Esophagus muscularis mucosa (tissue), 4 donors: ENCODE data around the gene EXOC8. TPM values are rescaled to one million over a fixed set of nuclear protein-coding genes. Genes with fewer than 3 reads are reported as not detected.

Experiments used
- DNase-seq: peaks from one replicate; pipeline ENCODE4 v3.0.0-alpha.2; 2017; ENCODE audit errors: extremely low spot score
- H3K27ac ChIP-seq, 4 donors: fragments of 200-600 bp; sonication (generic); replicated peaks in 1 of 4; 1 replicate in 3 of 4; 2 replicates in 1 of 4; pipeline ENCODE4 v1.5.1; 2016 to 2019; ENCODE audit warnings: mild to moderate bottlenecking in 1 of 4
- H3K27me3 ChIP-seq, 4 donors: fragments of 200-600 bp; sonication (generic); one replicate each; pipeline versions ENCODE4 v1.5.1 to v1.6.0; 2016 to 2019
- H3K36me3 ChIP-seq, 4 donors: fragments of 200-600 bp; sonication (generic); one replicate each; pipeline ENCODE4 v1.5.1; 2016 to 2019
- H3K4me1 ChIP-seq, 4 donors: fragments of 200-600 bp; sonication (generic); one replicate each; pipeline ENCODE4 v1.5.1; 2016 to 2019
- H3K4me3 ChIP-seq, 4 donors: fragments of 200-600 bp; sonication (generic); 1 replicate in 2 of 4; 2 replicates in 2 of 4; pipeline ENCODE4 v1.5.1; 2016 to 2019; ENCODE audit warnings: mild to moderate bottlenecking in 4 of 4, moderate library complexity in 1 of 4
- H3K9me3 ChIP-seq, 4 donors: fragments of 200-600 bp; sonication (generic); 1 replicate in 3 of 4; 2 replicates in 1 of 4; pipeline ENCODE4 v1.5.1; 2016 to 2019
- CTCF ChIP-seq, 3 experiments: fragments of 200-600 bp in 2 of 3; fragments of 450-650 bp in 1 of 3; sonication (generic) in 2 of 3; IDR thresholded peaks; one replicate each; pipeline ENCODE4 v1.5.1; 2017 to 2019; ENCODE audit warnings: antibody characterized with exemption in 3 of 3, mild to moderate bottlenecking in 2 of 3, moderate library complexity in 1 of 3
- EP300 ChIP-seq: sonication (generic); formaldehyde crosslinking; IDR thresholded peaks from one replicate; pipeline ENCODE4 v1.6.1; 2017; ENCODE audit warnings: antibody characterized with exemption
- POLR2A ChIP-seq: fragments of 450-650 bp; IDR thresholded peaks from one replicate; pipeline ENCODE4 v1.6.1; 2017; ENCODE audit warnings: antibody characterized with exemption, moderate library complexity, mild to moderate bottlenecking, low read depth
- POLR2AphosphoS5 ChIP-seq, 2 donors: sonication (generic); formaldehyde crosslinking; IDR thresholded peaks; one replicate each; pipeline ENCODE4 v1.6.1; 2017; ENCODE audit warnings: antibody characterized with exemption in 2 of 2
- WGBS: methylation state at CpG from one replicate; pipeline ENCODE4 v1.1.5; 2018; 5-methylcytosine and 5-hydroxymethylcytosine counted together
- intact Hi-C: fragments of 100-400 bp; cut with DNase I; formaldehyde crosslinking; loops from one replicate; pipeline ENCODE4 v1.15.1; 2023
- total RNA-seq, 4 donors: library from RNA; depleted of rRNA; stranded (reverse); fragments of >200 nt; gene quantifications; one replicate each; pipeline versions ENCODE4 v1.1.0 to v1.2.1, GENCODE V29; 2016

Gene EXOC8
- total RNA-seq, 4 donors from 2014 or later, result 13.0 to 15.4 (median 14.3) TPM

GRCh38 chr1:231313661-231314060 lies 24.0 kb downstream of the EXOC8 start:
- Histone ChIP-seq H3K27ac (no peak overlapping the region), H3K4me1 (no peaks in the 10 kb centered on the region), H3K9me3 (no peaks in the 10 kb centered on the region), H3K4me3 (no peak overlapping the region), H3K27me3 (no peaks in the 10 kb centered on the region), H3K36me3 (no peaks in the 10 kb centered on the region)
- intact Hi-C loops, result no loop called here
- WGBS, result 87% methylated on average over 4 of the region's 4 CpGs
- TF ChIP-seq POLR2A, result no peak
- TF ChIP-seq POLR2AphosphoS5 (IDR thresholded peaks at IDR 0.05), result no peak
- no peak for TF ChIP-seq EP300
- TF ChIP-seq CTCF (IDR thresholded peaks at IDR 0.05), result no peak
- DNase-seq, result peak; percentile 81

- no peaks in the 10 kb centered on the region for H3K4me1 ChIP-seq
- intact Hi-C loops, result no loop called here
- no peak for DNase-seq
- no peak overlapping the region for H3K27ac ChIP-seq
- no peaks in the 10 kb centered on the region for H3K9me3 ChIP-seq
- no peak overlapping the region for H3K4me3 ChIP-seq
- TF ChIP-seq POLR2A, result no peak
- no peak for TF ChIP-seq POLR2AphosphoS5 (IDR thresholded peaks at IDR 0.05)
- TF ChIP-seq CTCF (IDR thresholded peaks at IDR 0.05), result no peak
- no peak for TF ChIP-seq EP300
- H3K27me3 ChIP-seq, result no peaks in the 10 kb centered on the region
- no peaks in the 10 kb centered on the region for H3K36me3 ChIP-seq
- WGBS, result 92% methylated on average over 5 of the region's 5 CpGs
These were observed 25.2 kb downstream of the EXOC8 start for GRCh38 chr1:231312432-231312788.

GRCh38 chr1:231311720-231312431 lies 25.8 kb downstream of the EXOC8 start:
- no peaks in the 10 kb centered on the region for H3K36me3 ChIP-seq
- no peaks in the 10 kb centered on the region for H3K4me1 ChIP-seq
- intact Hi-C loops, result no loop called here
- no peak overlapping the region for H3K4me3 ChIP-seq
- H3K9me3 ChIP-seq, result no peaks in the 10 kb centered on the region
- no peak for TF ChIP-seq POLR2AphosphoS5 (IDR thresholded peaks at IDR 0.05)
- no peak for TF ChIP-seq CTCF (IDR thresholded peaks at IDR 0.05)
- TF ChIP-seq EP300, result no peak
- no peak for TF ChIP-seq POLR2A
- H3K27me3 ChIP-seq, result no peaks in the 10 kb centered on the region
- H3K27ac ChIP-seq, result no peak overlapping the region
- DNase-seq, result no peak
- 80% methylated on average over 7 of the region's 8 CpGs for WGBS

- no peak overlapping the region for H3K4me3 ChIP-seq
- H3K9me3 ChIP-seq, result no peaks in the 10 kb centered on the region
- DNase-seq, result peak; percentile 89
- 95% methylated on average over 10 of the region's 10 CpGs for WGBS
- H3K27ac ChIP-seq, result no peak overlapping the region
- H3K27me3 ChIP-seq, result no peaks in the 10 kb centered on the region
- intact Hi-C loops, result no loop called here
- H3K36me3 ChIP-seq, result no peaks in the 10 kb centered on the region
- TF ChIP-seq CTCF (IDR thresholded peaks at IDR 0.05) (no peak), POLR2A (no peak), EP300 (no peak), POLR2AphosphoS5 (IDR thresholded peaks at IDR 0.05) (no peak)
- no peaks in the 10 kb centered on the region for H3K4me1 ChIP-seq
These were observed 27.2 kb downstream of the EXOC8 start for GRCh38 chr1:231310391-231310934.

- no peak for DNase-seq
- 96% methylated on average over 3 of the region's 3 CpGs for whole genome bisulfite sequencing
- Histone ChIP-seq H3K4me1 (no peaks in the 10 kb centered on the region), H3K27ac (no peak overlapping the region), H3K9me3 (no peaks in the 10 kb centered on the region), H3K4me3 (no peak overlapping the region), H3K36me3 (no peaks in the 10 kb centered on the region), H3K27me3 (no peaks in the 10 kb centered on the region)
- intact Hi-C loops, result no loop called here
- TF ChIP-seq CTCF (IDR thresholded peaks at IDR 0.05) (no peak), POLR2AphosphoS5 (IDR thresholded peaks at IDR 0.05) (no peak), EP300 (no peak), POLR2A (no peak)
These were observed 35.7 kb downstream of the EXOC8 start for GRCh38 chr1:231301990-231302389.
